ENCODE measurements around the gene PCDHA11. TPM values are rescaled to one million over a fixed set of nuclear protein-coding genes. Genes with fewer than 3 reads are reported as not detected.
"Not testable (repeated sequence)": the region's sequence is repeated elsewhere in the genome, so short reads cannot be mapped to it uniquely, and the experiment has no call there.

PCDHA11 gene
- total RNA-seq, result not detected
- not detected for total RNA-seq (2013)

GRCh38 chr5:140868721-140869554 lies at the start of gene PCDHA11:
Gene PCDHA11 (plus strand): TSS chr5:140868957. CDS start chr5:140869104, 147 bp downstream.
- Mint-ChIP-seq H3K4me3 (no peak within 1 kb of the TSS), H3K27ac (no peak within 1 kb of the TSS), H3K4me1 (no peaks in the 10 kb centered on the region), H3K36me3 (peaks cover 6% of the 10 kb centered on the region), H3K27me3 (ENCODE audit: low read depth in 2 of 2) (peaks cover 0 to 3% of the 10 kb centered on the region in 2 donors), H3K9me3 (peaks cover 4 to 7% of the 10 kb centered on the region in 2 donors)
- intact Hi-C loops (cut with micrococcal nuclease), result no loop called here
- TF ChIP-seq CTCF (IDR thresholded peaks at IDR 0.05), result no peak
- no peak within 1 kb of the TSS for H3K27ac ChIP-seq (ENCODE audit: low read length)
- DNase-seq, result no peak
- no peak for ATAC-seq
- WGBS (ENCODE audit: insufficient coverage), result 26% methylated on average over 39 of the region's 41 CpGs
- no peak within 1 kb of the TSS for H3K4me3 ChIP-seq (ENCODE audit: low read length)
- no peaks in the 10 kb centered on the region for H3K36me3 ChIP-seq (ENCODE audit: control insufficient read depth, insufficient read depth, low read length)
- peaks cover 4% of the 10 kb centered on the region for H3K27me3 ChIP-seq (ENCODE audit: control insufficient read depth, insufficient read depth, low read length)
- peaks cover 9% of the 10 kb centered on the region for H3K9me3 ChIP-seq (ENCODE audit: control insufficient read depth, insufficient read depth, low read length)
- H3K4me1 ChIP-seq (ENCODE audit: control insufficient read depth, insufficient read depth, low read length), result no peaks in the 10 kb centered on the region

- Histone ChIP-seq H3K4me3 (ENCODE audit: low read length) (no peak within 1 kb of the TSS), H3K36me3 (ENCODE audit: control insufficient read depth, insufficient read depth, low read length) (no peaks in the 10 kb centered on the region), H3K27me3 (ENCODE audit: control insufficient read depth, insufficient read depth, low read length) (peaks cover 3% of the 10 kb centered on the region), H3K9me3 (ENCODE audit: control insufficient read depth, insufficient read depth, low read length) (peaks cover 12% of the 10 kb centered on the region), H3K27ac (ENCODE audit: low read length) (no peak within 1 kb of the TSS), H3K4me1 (ENCODE audit: control insufficient read depth, insufficient read depth, low read length) (no peaks in the 10 kb centered on the region)
- no peak within 1 kb of the TSS for H3K4me3 Mint-ChIP-seq
- 40% methylated on average over 34 of the region's 39 CpGs for WGBS (ENCODE audit: insufficient coverage)
- no peaks in the 10 kb centered on the region for H3K4me1 Mint-ChIP-seq
- peaks cover 2 to 4% of the 10 kb centered on the region in 2 donors for H3K9me3 Mint-ChIP-seq
- DNase-seq (no peak), ATAC-seq (no peak)
- TF ChIP-seq CTCF (IDR thresholded peaks at IDR 0.05), result no peak
- intact Hi-C loops (cut with micrococcal nuclease), result no loop called here
- no peak within 1 kb of the TSS for H3K27ac Mint-ChIP-seq
- H3K27me3 Mint-ChIP-seq (ENCODE audit: low read depth in 2 of 2), result peaks cover 6 to 7% of the 10 kb centered on the region in 2 donors
- H3K36me3 Mint-ChIP-seq, result no peaks in the 10 kb centered on the region
These were observed 47.1 kb upstream of the PCDHA11 start, which contains the start of gene PCDHA5 for GRCh38 chr5:140821375-140822280. Gene PCDHA5 (plus strand): TSS chr5:140821613.

- Histone ChIP-seq H3K4me3 (ENCODE audit: low read length) (no peak overlapping the region), H3K27ac (ENCODE audit: low read length) (no peak overlapping the region), H3K9me3 (ENCODE audit: control insufficient read depth, insufficient read depth, low read length) (peaks cover 12% of the 10 kb centered on the region), H3K27me3 (ENCODE audit: control insufficient read depth, insufficient read depth, low read length) (peaks cover 3% of the 10 kb centered on the region), H3K4me1 (ENCODE audit: control insufficient read depth, insufficient read depth, low read length) (no peaks in the 10 kb centered on the region), H3K36me3 (ENCODE audit: control insufficient read depth, insufficient read depth, low read length) (no peaks in the 10 kb centered on the region)
- WGBS (ENCODE audit: insufficient coverage), result 32% methylated on average over 6 of the region's 6 CpGs
- peaks cover 5 to 6% of the 10 kb centered on the region in 2 donors for H3K9me3 Mint-ChIP-seq
- DNase-seq, result no peak
- no peaks in the 10 kb centered on the region for H3K4me1 Mint-ChIP-seq
- peaks cover under 1% of the 10 kb centered on the region for H3K36me3 Mint-ChIP-seq
- H3K27ac Mint-ChIP-seq, result no peak overlapping the region
- no peak for ATAC-seq
- no peak for TF ChIP-seq CTCF (IDR thresholded peaks at IDR 0.05)
- intact Hi-C loops (cut with micrococcal nuclease), result no loop called here
- no peak overlapping the region for H3K4me3 Mint-ChIP-seq
- peaks cover 12 to 13% of the 10 kb centered on the region in 2 donors for H3K27me3 Mint-ChIP-seq (ENCODE audit: low read depth in 2 of 2)
These were observed 46.5 kb upstream of the PCDHA11 start for GRCh38 chr5:140822281-140822629.

- H3K27ac Mint-ChIP-seq; ATAC-seq; H3K4me1 ChIP-seq (ENCODE audit: control insufficient read depth, insufficient read depth, low read length); H3K9me3 Mint-ChIP-seq; H3K4me1 Mint-ChIP-seq; DNase-seq; H3K27ac ChIP-seq (ENCODE audit: low read length); H3K27me3 ChIP-seq (ENCODE audit: control insufficient read depth, insufficient read depth, low read length); intact Hi-C loops (cut with micrococcal nuclease); H3K36me3 Mint-ChIP-seq; H3K4me3 Mint-ChIP-seq; H3K36me3 ChIP-seq (ENCODE audit: control insufficient read depth, insufficient read depth, low read length); H3K4me3 ChIP-seq (ENCODE audit: low read length): not testable (repeated sequence)
- H3K27me3 Mint-ChIP-seq (ENCODE audit: low read depth in 2 of 2), result peaks cover 15 to 16% of the 10 kb centered on the region in 2 donors
- peaks cover 12% of the 10 kb centered on the region for H3K9me3 ChIP-seq (ENCODE audit: control insufficient read depth, insufficient read depth, low read length)
- 60% methylated on average over 48 of the region's 48 CpGs for WGBS (ENCODE audit: insufficient coverage)
These were observed 45.8 kb upstream of the PCDHA11 start for GRCh38 chr5:140822969-140823368.

Data from natural killer cell (primary cell).